GM23248 (cell line): ENCODE data around the gene NINL. TPM values are rescaled to one million over a fixed set of nuclear protein-coding genes. Genes with fewer than 3 reads are reported as not detected.

Experiments used
- DNase-seq: peaks from one replicate; pipeline ENCODE4 v3.0.0-alpha.2; 2015
- H2AFZ ChIP-seq: fragments of 200-600 bp; sonication (generic); 2 replicates; pipeline ENCODE4 v1.6.1; 2016; ENCODE audit warnings: antibody characterized with exemption
- H3F3A ChIP-seq: fragments of 200-600 bp; sonication (generic); 2 replicates; pipeline ENCODE4 v1.6.1; 2016; ENCODE audit warnings: mild to moderate bottlenecking, antibody characterized with exemption, mixed run types; ENCODE audit not compliant: insufficient read depth
- H3K27ac ChIP-seq: fragments of 200-600 bp; sonication (generic); 2 replicates; pipeline ENCODE4 v1.5.1; 2016; ENCODE audit warnings: mild to moderate bottlenecking
- H3K27me3 ChIP-seq: fragments of 200-600 bp; sonication (generic); replicated peaks from 2 replicates; pipeline ENCODE4 v1.6.1; 2016; ENCODE audit warnings: mild to moderate bottlenecking; ENCODE audit not compliant: insufficient read depth
- H3K36me3 ChIP-seq: fragments of 200-600 bp; sonication (generic); 2 replicates; pipeline ENCODE4 v1.6.1; 2016; ENCODE audit warnings: low read depth, mild to moderate bottlenecking
- H3K4me1 ChIP-seq: fragments of 200-600 bp; sonication (generic); 2 replicates; pipeline ENCODE4 v1.6.1; 2016; ENCODE audit warnings: mild to moderate bottlenecking; ENCODE audit not compliant: insufficient read depth
- H3K4me2 ChIP-seq: fragments of 200-600 bp; sonication (generic); one replicate; pipeline ENCODE4 v1.6.1; 2016; ENCODE audit warnings: mild to moderate bottlenecking; ENCODE audit not compliant: unreplicated experiment
- H3K4me3 ChIP-seq: fragments of 200-600 bp; sonication (generic); 2 replicates; pipeline ENCODE4 v1.5.1; 2016; ENCODE audit warnings: mild to moderate bottlenecking
- H3K79me2 ChIP-seq: fragments of 200-600 bp; sonication (generic); 2 replicates; pipeline ENCODE4 v1.6.1; 2016; ENCODE audit warnings: mild to moderate bottlenecking; ENCODE audit not compliant: insufficient read depth
- H3K9ac ChIP-seq: fragments of 200-600 bp; sonication (generic); 2 replicates; pipeline ENCODE4 v1.6.1; 2016; ENCODE audit warnings: mild to moderate bottlenecking
- H3K9me2 ChIP-seq: fragments of 200-600 bp; sonication (generic); 2 replicates; pipeline ENCODE4 v1.6.1; 2016; ENCODE audit warnings: mixed run types, mild to moderate bottlenecking, moderate library complexity; ENCODE audit not compliant: insufficient read depth
- H3K9me3 ChIP-seq: fragments of 200-600 bp; sonication (generic); one replicate; pipeline ENCODE4 v1.6.1; 2017; ENCODE audit warnings: low read depth
- H4K20me1 ChIP-seq: fragments of 200-600 bp; sonication (generic); 2 replicates; pipeline ENCODE4 v1.6.0; 2016; ENCODE audit not compliant: insufficient read depth
- EZH2 ChIP-seq: fragments of 200-600 bp; sonication (generic); IDR thresholded peaks from 2 replicates; pipeline ENCODE4 v1.6.1; 2018; ENCODE audit warnings: antibody characterized with exemption, mild to moderate bottlenecking; ENCODE audit not compliant: insufficient read depth, poor library complexity, severe bottlenecking
- EZH2phosphoT487 ChIP-seq: fragments of 200-600 bp; sonication (generic); IDR thresholded peaks from 2 replicates; pipeline ENCODE4 v1.6.1; 2018; ENCODE audit warnings: antibody characterized with exemption, moderate library complexity, mild to moderate bottlenecking, low read depth; ENCODE audit not compliant: insufficient read depth
- WGBS, 2 experiments: methylation state at CpG; one replicate each; pipeline ENCODE4 v1.1.6; 2015 to 2017; ENCODE audit warnings: low lambda C conversion rate in 2 of 2, low coverage in 1 of 2; ENCODE audit errors: missing lambda C conversion rate in 2 of 2; 5-methylcytosine and 5-hydroxymethylcytosine counted together
- in situ Hi-C: fragments of 300-500 bp; cut with MboI; formaldehyde crosslinking; loops from 2 replicates; pipeline ENCODE4 v1.15.0; 2020
- polyA plus RNA-seq: library from polyadenylated mRNA; unstranded; fragments of >200 nt; fragmentation: Nextera tagmentation; extraction: Ambion mirVana; gene quantifications from 2 replicates; pipeline ENCODE4 v1.2.1, GENCODE V29; 2016
- total RNA-seq: library from RNA; depleted of rRNA; stranded (reverse); fragments of >200 nt; shearing (Covaris generic); gene quantifications from 2 replicates; pipeline ENCODE4 v1.2.3, GENCODE V29; 2014

Gene NINL
- total and polyA plus RNA-seq, 2 experiments from 2014 or later, result 1.9 to 3.4 TPM

DNA sequence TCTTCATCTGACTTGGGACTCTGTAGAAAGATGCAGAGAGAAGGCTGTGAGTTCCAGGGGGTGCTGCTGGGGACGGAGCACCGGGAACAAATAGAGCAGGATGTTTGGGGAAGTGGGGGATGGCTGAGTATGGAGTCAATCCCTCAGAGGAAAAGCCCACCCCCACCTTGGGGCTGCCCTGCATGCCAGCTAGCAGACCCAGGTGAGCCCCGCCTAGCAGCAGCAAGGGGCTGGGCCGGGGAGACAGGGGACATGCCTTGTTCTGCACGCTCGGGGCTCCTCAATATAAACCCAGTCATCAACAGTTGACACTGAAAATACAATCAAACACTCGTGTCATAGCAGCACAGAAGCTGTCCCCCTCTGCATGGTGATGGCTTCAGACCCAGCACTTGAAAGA is 74.6 kb downstream of the NINL start:
- Histone ChIP-seq H2AFZ (no peak overlapping the region), H3K27me3 (no peaks in the 10 kb centered on the region), H3K9me2 (no peaks in the 10 kb centered on the region), H3K9ac (no peak overlapping the region), H3F3A (no peaks in the 10 kb centered on the region), H3K4me2 (no peak overlapping the region), H3K4me3 (no peak overlapping the region), H3K27ac (no peak overlapping the region), H4K20me1 (no peaks in the 10 kb centered on the region), H3K36me3 (no peaks in the 10 kb centered on the region), H3K79me2 (no peaks in the 10 kb centered on the region), H3K4me1 (peaks cover 7% of the 10 kb centered on the region; the same call in 1 of the 2 replicates), H3K9me3 (no peaks in the 10 kb centered on the region)
- in situ Hi-C loops, result loop anchor here (25.0 kb wide), 2 partner anchors 352 to 523 kb away; partner anchors contain the start of gene APMAP
- DNase-seq, result no peak
- 88 to 94% methylated on average over 5 to 7 of the region's 7 CpGs for WGBS, 2 experiments
- no peak for TF ChIP-seq EZH2
- TF ChIP-seq EZH2phosphoT487, result no peak

GRCh38 chr20:25510202-25510601 is 75.1 kb downstream of the NINL start:
- in situ Hi-C loops, result loop anchor here (25.0 kb wide), 2 partner anchors 352 to 523 kb away; partner anchors contain the start of gene APMAP

DNA sequence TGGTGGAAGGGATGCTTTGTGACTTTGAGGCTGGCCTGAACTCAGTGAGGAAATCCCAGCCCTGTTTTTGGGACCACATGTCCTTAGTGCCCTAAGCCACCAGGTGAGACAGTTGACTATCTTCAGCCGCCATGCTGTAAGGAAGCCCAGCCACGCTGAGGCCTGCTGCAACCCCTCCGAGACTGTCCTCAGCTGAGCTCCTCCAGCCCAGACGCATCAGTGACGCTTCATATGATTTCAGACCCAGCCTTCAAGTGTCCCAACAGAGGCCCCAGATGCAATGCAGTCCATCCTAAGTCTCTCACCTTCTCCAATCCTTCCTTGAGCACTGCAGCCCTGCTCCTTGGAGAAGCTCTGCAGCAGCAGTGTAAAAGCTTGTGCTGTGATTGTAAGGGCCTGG is 76.2 kb downstream of the NINL start:
- Histone ChIP-seq H3K27me3 (no peaks in the 10 kb centered on the region), H2AFZ (no peak overlapping the region), H3K9me2 (no peaks in the 10 kb centered on the region), H3F3A (no peaks in the 10 kb centered on the region), H3K4me2 (no peak overlapping the region), H3K9ac (no peak overlapping the region), H3K27ac (no peak overlapping the region), H3K79me2 (no peaks in the 10 kb centered on the region), H3K4me1 (peaks cover 7% of the 10 kb centered on the region; the same call in 1 of the 2 replicates), H3K36me3 (no peaks in the 10 kb centered on the region), H3K4me3 (no peak overlapping the region), H3K9me3 (no peaks in the 10 kb centered on the region), H4K20me1 (no peaks in the 10 kb centered on the region)
- WGBS, 2 experiments, result 96 to 97% methylated on average over 5 of the region's 5 CpGs
- no peak for DNase-seq
- in situ Hi-C loops, result loop anchor here (25.0 kb wide), 2 partner anchors 353 to 522 kb away; partner anchors contain the start of gene APMAP
- TF ChIP-seq EZH2 (no peak), EZH2phosphoT487 (no peak)

More at GRCh38 chr20:25510202-25510601, 75.1 kb downstream of the NINL start:
- no peak overlapping the region for H3K9ac ChIP-seq
- H3F3A ChIP-seq, result no peaks in the 10 kb centered on the region
- H3K4me2 ChIP-seq, result no peak overlapping the region
- no peak overlapping the region for H3K4me3 ChIP-seq
- peaks cover 7% of the 10 kb centered on the region; the same call in 1 of the 2 replicates for H3K4me1 ChIP-seq
- H3K27me3 ChIP-seq, result no peaks in the 10 kb centered on the region
- no peaks in the 10 kb centered on the region for H4K20me1 ChIP-seq
- no peak overlapping the region for H2AFZ ChIP-seq
- no peak overlapping the region for H3K27ac ChIP-seq
- H3K79me2 ChIP-seq, result no peaks in the 10 kb centered on the region
- no peak for DNase-seq
- H3K9me2 ChIP-seq, result no peaks in the 10 kb centered on the region
- TF ChIP-seq EZH2phosphoT487 (no peak), EZH2 (no peak)
- H3K9me3 ChIP-seq, result no peaks in the 10 kb centered on the region
- 96 to 98% methylated on average over 8 of the region's 8 CpGs for WGBS, 2 experiments
- H3K36me3 ChIP-seq, result no peaks in the 10 kb centered on the region

GRCh38 chr20:25508083-25508770 is 77.1 kb downstream of the NINL start:
- H3K27ac ChIP-seq, result peak overlapping the region; percentile 22; the same call in 1 of the 2 replicates
- peak overlapping the region; percentile 15 for H3K4me2 ChIP-seq

More at GRCh38 chr20:25508083-25508770, 77.1 kb downstream of the NINL start:
- Histone ChIP-seq H3F3A (no peaks in the 10 kb centered on the region), H3K9me2 (no peaks in the 10 kb centered on the region), H3K4me1 (peaks cover 7% of the 10 kb centered on the region; the same call in 1 of the 2 replicates), H2AFZ (no peak overlapping the region), H3K27me3 (no peaks in the 10 kb centered on the region), H3K36me3 (no peaks in the 10 kb centered on the region), H4K20me1 (no peaks in the 10 kb centered on the region), H3K4me3 (no peak overlapping the region), H3K9me3 (no peaks in the 10 kb centered on the region), H3K79me2 (no peaks in the 10 kb centered on the region), H3K9ac (no peak overlapping the region)
- peak; percentile 82 for DNase-seq
- WGBS, 2 experiments, result 74 to 84% methylated on average over 10 of the region's 10 CpGs
- in situ Hi-C loops, result loop anchor here (25.0 kb wide), 2 partner anchors 354 to 521 kb away; partner anchors contain the start of gene APMAP
- TF ChIP-seq EZH2 (no peak), EZH2phosphoT487 (no peak)
